ENCODE data around the gene OPN4.

The OPN4 gene

GRCh38 chr10:86681047-86681446 is 26.7 kb downstream of the OPN4 start:
- DNase-seq (ENCODE audit: low read depth): no peak

GRCh38 chr10:86681722-86682386 is 27.5 kb downstream of the OPN4 start:
- no peak for DNase-seq (ENCODE audit: low read depth)

- DNase-seq (ENCODE audit: low read depth): no peak
Measured at GRCh38 chr10:86682675-86683074, 28.3 kb downstream of the OPN4 start.

DNA sequence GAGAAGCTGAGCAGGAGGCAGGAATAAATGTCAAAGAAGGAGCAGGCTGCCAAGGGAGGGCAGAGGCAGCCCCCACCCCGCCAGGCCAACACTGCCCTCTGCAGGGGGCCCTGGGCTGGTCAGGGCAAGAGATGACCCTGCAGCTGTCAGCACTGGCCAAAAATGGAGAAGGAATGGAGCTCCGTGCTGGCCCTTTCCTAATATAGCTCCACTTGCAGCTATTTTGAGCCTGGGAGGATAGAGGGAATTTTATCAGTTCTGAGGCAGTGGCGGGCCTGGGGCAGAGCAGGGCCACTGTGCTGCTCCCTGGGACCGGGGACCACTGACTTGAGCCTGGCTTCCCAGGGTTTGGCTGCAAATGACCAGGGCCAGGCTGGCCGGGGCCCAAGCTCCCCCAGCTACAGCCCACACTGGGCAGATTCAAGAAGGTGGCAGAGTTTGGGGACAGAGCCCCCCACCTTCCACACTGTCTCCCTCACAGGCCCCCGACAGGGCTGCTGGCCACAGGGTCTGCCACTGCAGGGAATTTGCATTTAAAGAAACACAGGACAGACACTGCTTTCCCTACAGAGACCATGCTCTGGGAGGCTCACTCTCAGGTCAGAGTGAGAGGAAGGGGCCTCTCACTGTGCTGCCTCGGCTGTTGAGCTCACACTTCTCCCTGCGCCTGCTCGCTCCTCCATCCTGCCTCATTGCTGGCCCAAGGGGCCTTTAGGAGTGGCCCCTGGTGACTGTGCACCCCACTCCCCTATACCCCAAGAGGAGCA is 30.2 kb downstream of the OPN4 start:
- peak; percentile 8 for DNase-seq (ENCODE audit: low read depth)

- DNase-seq (ENCODE audit: low read depth): no peak
Measured at GRCh38 chr10:86685416-86685815, 31.1 kb downstream of the OPN4 start.

- DNase-seq (ENCODE audit: low read depth): no peak
Measured at GRCh38 chr10:86685893-86686632, 31.7 kb downstream of the OPN4 start.

DNA sequence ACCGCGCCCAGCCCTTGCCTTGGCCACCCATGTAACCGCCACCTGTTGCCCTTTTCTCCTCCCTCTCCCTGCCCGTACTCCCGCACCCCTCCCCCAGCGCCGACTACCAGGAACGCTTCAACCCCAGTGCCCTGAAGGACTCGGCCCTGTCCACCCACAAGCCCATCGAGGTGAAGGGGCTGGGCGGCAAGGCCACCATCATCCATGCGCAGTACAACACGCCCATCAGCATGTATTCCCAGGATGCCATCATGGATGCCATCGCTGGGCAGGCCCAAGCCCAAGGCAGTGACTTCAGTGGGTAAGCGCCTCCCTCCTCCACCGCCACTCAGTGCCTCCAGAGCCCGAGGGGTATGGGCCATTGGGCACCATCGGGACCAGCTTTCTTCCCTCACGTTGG is 32.6 kb downstream of the OPN4 start:
- no peak for DNase-seq (ENCODE audit: low read depth)

DNA sequence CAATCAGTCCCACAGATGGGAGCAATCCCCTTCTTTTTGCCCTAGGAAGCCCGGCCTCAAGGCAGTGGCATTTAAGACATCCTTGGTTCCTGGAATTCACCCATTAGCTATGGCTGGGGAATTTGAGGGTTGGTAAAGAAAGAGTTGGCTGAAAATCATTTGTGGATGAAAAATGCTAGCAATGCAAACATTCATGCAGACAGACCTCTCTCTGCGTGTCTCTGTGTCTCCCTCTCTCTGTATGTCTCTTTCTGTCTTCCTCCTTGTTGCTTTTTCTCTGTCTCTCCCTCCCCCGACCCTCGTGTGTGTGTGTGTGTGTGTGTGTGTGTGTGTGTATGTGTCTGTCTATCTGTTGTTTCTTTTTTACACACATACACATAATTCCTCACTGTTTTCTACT is 33.4 kb downstream of the OPN4 start:
- DNase-seq (ENCODE audit: low read depth): peak; percentile 67

DNA sequence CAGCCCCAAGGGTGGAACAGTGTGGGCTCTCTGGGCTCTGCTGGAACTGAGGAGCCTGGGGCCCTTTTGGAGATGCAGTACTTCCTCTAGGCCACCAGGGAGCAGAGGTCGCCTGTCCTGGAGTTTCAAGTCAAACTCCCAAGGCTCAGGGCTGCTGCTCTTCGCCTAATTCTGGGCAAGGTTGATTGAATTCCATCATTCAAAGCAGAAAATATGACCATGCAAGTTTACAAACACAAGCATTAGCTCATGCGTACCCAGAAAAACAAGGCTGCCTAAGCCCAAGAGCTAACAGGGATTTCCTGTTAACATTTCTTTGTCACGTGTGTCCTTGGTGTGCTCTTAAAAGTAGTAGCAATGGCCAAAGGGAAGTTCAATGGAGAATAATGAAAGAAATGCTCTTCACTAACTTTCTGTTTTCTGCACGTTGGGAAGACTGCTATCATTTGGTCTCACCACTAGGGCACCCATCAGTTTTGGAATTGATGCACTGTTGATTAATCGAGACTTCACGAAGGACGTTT is 34.1 kb downstream of the OPN4 start:
- peak; percentile 64 for DNase-seq (ENCODE audit: low read depth)

GRCh38 chr10:86689146-86689545 is 34.8 kb downstream of the OPN4 start:
- no peak for DNase-seq (ENCODE audit: low read depth)

DNA sequence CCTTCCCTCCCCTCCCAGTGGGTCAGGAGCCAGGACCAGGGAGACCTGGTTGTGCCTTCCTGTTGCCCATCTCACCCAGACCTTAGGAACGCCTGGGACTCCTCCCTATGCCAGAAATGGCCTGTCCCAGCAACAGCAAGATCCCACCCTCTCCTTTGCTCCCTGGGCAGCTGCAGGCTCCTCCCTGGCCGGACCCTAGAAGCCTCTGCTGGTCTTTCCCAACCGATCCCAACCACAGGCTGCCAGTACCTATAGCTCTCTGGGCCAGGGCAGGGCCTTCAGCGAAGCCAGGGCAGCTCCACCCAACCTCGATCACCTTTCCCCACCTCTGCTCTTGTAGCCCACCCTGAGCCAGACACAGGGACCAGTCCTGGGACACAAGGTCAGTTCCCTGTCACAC is 35.9 kb downstream of the OPN4 start:
- DNase-seq (ENCODE audit: low read depth): no peak

- no peak for DNase-seq (ENCODE audit: low read depth)
Measured at GRCh38 chr10:86690657-86691084, 36.3 kb downstream of the OPN4 start.

DNA sequence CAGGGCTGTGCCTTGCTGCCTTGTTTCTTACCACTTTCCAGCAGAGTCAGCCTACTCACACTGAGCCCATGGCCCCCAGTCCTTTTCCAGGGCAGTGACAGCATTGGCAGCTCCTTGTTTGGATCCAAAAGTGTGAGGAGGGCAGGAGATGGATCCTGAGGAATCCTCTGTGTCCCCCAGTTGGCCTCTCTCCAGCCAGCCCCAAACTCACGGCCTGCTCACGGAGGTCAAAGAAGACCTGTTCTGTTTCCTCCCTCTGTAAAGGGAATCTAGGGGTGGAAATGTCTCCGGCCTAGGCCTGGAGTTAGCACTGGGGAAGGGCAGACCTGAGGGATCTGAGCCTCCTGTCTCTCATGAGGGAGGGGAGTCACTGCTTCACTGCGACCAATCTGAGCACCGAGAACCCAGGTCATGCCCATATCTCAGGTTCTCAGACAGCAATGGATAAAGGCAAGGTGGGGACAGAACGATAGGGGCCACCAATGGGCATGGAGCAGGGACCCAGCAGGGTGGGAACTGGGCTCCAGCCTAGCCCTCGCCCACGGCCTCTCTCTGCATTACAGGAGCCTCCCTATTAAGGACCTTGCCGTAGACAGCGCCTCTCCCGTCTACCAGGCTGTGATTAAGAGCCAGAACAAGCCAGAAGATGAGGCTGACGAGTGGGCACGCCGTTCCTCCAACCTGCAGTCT is 37.1 kb downstream of the OPN4 start:
- no peak for DNase-seq (ENCODE audit: low read depth)

- DNase-seq (ENCODE audit: low read depth): no peak
Measured at GRCh38 chr10:86692023-86692514, 37.7 kb downstream of the OPN4 start.

DNA sequence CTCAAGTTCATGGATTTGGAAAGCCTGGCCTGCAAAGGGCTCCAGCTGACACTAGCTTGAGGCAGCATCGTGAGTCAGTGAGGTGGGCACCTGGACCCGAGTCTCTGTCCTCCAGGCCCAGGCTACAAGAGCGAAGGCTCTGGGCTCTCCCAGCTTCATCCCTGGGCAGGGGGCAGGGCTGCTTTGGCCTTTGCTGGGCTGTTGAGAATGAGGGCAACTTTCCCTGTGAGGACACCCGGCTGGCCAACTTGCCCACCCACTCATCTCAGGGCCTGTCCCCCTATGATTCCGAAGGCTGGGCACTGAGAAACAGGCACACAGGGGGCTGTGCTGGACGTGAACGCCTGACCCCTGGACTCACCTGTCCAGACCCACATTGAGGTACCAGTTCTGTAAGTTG is 38.3 kb downstream of the OPN4 start:
- no peak for DNase-seq (ENCODE audit: low read depth)

- no peak for DNase-seq (ENCODE audit: low read depth)
Measured at GRCh38 chr10:86693275-86693674, 38.9 kb downstream of the OPN4 start.

DNA sequence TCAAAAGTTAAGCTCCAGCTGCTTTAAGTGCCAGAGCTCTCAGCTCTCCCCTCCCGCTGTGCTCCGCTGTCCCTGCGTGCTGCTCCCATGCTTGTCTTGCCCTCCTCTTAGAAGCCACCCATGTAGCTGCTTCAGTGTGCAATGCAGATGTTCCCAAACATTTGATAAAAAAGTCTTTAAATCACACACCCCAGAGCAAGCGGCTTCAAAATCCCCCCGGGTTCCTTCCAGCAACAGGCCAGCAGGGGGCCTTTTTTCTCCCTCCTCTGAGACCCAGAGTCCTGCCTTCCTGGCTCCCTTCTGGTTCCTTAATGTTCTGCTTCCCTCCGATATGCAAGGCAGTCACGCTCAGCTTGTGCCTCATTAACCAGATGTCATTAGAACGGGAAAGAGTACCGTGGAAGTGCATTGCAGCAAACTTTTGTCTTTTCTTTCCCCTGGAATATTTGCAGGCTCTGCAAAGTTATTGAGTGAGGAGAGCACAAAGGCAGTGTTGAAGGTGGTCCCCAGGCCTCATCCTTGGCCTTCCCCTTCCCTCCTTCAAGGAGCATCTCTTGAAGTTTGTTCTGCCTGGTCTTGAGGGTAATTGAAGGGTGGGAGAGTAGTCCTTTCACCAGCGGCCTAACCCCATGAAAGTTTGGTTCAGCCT is 39.5 kb downstream of the OPN4 start:
- peak; percentile 36 for DNase-seq (ENCODE audit: low read depth)

GRCh38 chr10:86698207-86698940 is 44.0 kb downstream of the OPN4 start:
- DNase-seq (ENCODE audit: low read depth): no peak

DNA sequence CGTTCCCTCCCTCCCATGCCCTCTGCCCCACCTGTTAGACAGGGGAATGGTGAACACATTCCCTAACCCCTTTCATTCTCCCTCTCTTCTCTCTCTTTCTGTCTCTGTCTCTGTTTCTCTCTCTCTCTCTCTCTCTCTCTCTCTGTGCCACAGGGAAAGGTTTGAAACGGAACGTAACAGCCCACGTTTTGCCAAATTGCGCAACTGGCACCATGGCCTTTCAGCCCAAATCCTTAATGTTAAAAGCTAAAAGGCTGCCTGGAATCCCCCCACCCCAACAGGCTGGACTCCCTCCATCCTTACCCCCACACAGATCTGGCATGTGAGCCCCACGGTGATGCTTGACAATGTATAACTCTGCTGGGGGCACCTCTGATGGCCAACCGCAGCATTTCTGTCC is 44.8 kb downstream of the OPN4 start:
- DNase-seq (ENCODE audit: low read depth): no peak

GRCh38 chr10:86699541-86699940 is 45.2 kb downstream of the OPN4 start:
- DNase-seq (ENCODE audit: low read depth): peak; percentile 13

Data from amniotic epithelial cell (primary cell).